Measurements from ENCODE around the gene GPT2.

- TF ChIP-seq POLR2AphosphoS5 (IDR thresholded peaks at IDR 0.05; ENCODE audit: low read depth, low read length) (no peak), POLR2A (IDR thresholded peaks at IDR 0.05; ENCODE audit: low read depth, low read length) (no peak), POU2F2 (IDR thresholded peaks at IDR 0.05; ENCODE audit: low read depth, low read length) (no peak)
Measured at GRCh38 chr16:46886764-46887523, 2.8 kb downstream of the GPT2 start.

Data from GM12891 (cell line).